WTC11 (cell line): ENCODE results near the gene EMX2. TPM values are rescaled to one million over a fixed set of nuclear protein-coding genes. Genes with fewer than 3 reads are reported as not detected.

ENCODE experiments used
- ATAC-seq: fragments of 200-7000 bp; cut with Tn5 transposase; 2 replicates; pipeline ENCODE4 v1.10.0; 2021; ENCODE audit warnings: mild to moderate bottlenecking, moderate library complexity
- CTCF ChIA-PET: fragments of 300-600 bp; sonication (Branson Sonifier 250); formaldehyde crosslinking; loops from one replicate; lab custom pipeline; 2021; ENCODE audit warnings: antibody characterized with exemption; lab: Charles Lee
- POLR2A ChIA-PET: fragments of 350-600 bp; sonication (Branson Sonifier 250); formaldehyde crosslinking; loops from one replicate; lab custom pipeline; 2021; ENCODE audit warnings: antibody characterized with exemption; lab: Charles Lee
- DNase-seq: peaks from one replicate; pipeline ENCODE4 v3.0.0; 2021; ENCODE audit warnings: low spot score
- H3K27ac Mint-ChIP-seq: 2 replicates; pipeline ENCODE4 v1.8.0; 2021; ENCODE audit warnings: mixed read lengths
- H3K27me3 Mint-ChIP-seq: 2 replicates; pipeline ENCODE4 v1.8.0; 2021; ENCODE audit warnings: low read depth, mild to moderate bottlenecking, moderate library complexity, mixed read lengths
- H3K36me3 Mint-ChIP-seq: 2 replicates; pipeline ENCODE4 v1.8.0; 2021; ENCODE audit warnings: mixed read lengths
- H3K4me1 Mint-ChIP-seq: 2 replicates; pipeline ENCODE4 v1.8.0; 2022; ENCODE audit warnings: mixed read lengths
- H3K4me3 Mint-ChIP-seq: 2 replicates; pipeline ENCODE4 v1.8.0; 2021; ENCODE audit warnings: mild to moderate bottlenecking, moderate library complexity, mixed read lengths
- H3K9me3 Mint-ChIP-seq: 2 replicates; pipeline ENCODE4 v1.8.0; 2021; ENCODE audit warnings: mixed read lengths
- ATF1 ChIP-seq: sonication (generic); formaldehyde crosslinking; IDR thresholded peaks from 2 replicates; pipeline ENCODE4 v1.8.1; 2023; ENCODE audit warnings: mild to moderate bottlenecking, moderate library complexity, missing genetic modification reagents
- EMX1 ChIP-seq: fragments of 250-450 bp; sonication (Bioruptor Pico); IDR thresholded peaks from 2 replicates; pipeline ENCODE4 v1.8.0; 2021; ENCODE audit warnings: mild to moderate bottlenecking
- ESRRA ChIP-seq: sonication (generic); formaldehyde crosslinking; IDR thresholded peaks from 2 replicates; pipeline ENCODE4 v1.8.1; 2022; ENCODE audit warnings: mild to moderate bottlenecking, missing genetic modification reagents, borderline replicate concordance
- FOXK1 ChIP-seq: sonication (generic); formaldehyde crosslinking; IDR thresholded peaks from 2 replicates; pipeline ENCODE4 v1.8.0; 2022; ENCODE audit warnings: mild to moderate bottlenecking, moderate library complexity, missing genetic modification reagents
- HMGA2 ChIP-seq: fragments of 250-450 bp; sonication (Bioruptor Pico); IDR thresholded peaks from 2 replicates; pipeline ENCODE4 v1.4.0; 2021; ENCODE audit warnings: mild to moderate bottlenecking, moderate library complexity
- NFYB ChIP-seq: sonication (generic); formaldehyde crosslinking; conservative IDR thresholded peaks from 2 replicates; pipeline ENCODE4 v1.8.0; 2022; ENCODE audit warnings: low read depth, missing genetic modification reagents
- PRRX2 ChIP-seq: fragments of 250-450 bp; sonication (Bioruptor Pico); IDR thresholded peaks from 2 replicates; pipeline ENCODE4 v1.8.0; 2021; ENCODE audit warnings: mild to moderate bottlenecking
- SP1 ChIP-seq: sonication (generic); formaldehyde crosslinking; conservative IDR thresholded peaks from 2 replicates; pipeline ENCODE4 v1.8.1; 2022; ENCODE audit warnings: missing genetic modification reagents
- ZNF219 ChIP-seq: sonication (generic); formaldehyde crosslinking; IDR thresholded peaks from 2 replicates; pipeline ENCODE4 v1.8.0; 2023; ENCODE audit warnings: missing genetic modification reagents, mild to moderate bottlenecking, borderline replicate concordance
- ZNF263 ChIP-seq: sonication (generic); formaldehyde crosslinking; IDR thresholded peaks from 2 replicates; pipeline ENCODE4 v1.8.1; 2022; ENCODE audit warnings: low read depth, mild to moderate bottlenecking, moderate library complexity, missing genetic modification reagents
- ZNF317 ChIP-seq: sonication (generic); formaldehyde crosslinking; IDR thresholded peaks from 2 replicates; pipeline ENCODE4 v1.8.1; 2023; ENCODE audit warnings: low read depth, mild to moderate bottlenecking, moderate library complexity, missing genetic modification reagents, borderline replicate concordance
- ZNF423 ChIP-seq: fragments of 250-450 bp; sonication (Bioruptor Pico); IDR thresholded peaks from 2 replicates; pipeline ENCODE4 v2.1.2; 2022; ENCODE audit warnings: mild to moderate bottlenecking, moderate library complexity
- total RNA-seq: library from RNA; stranded (reverse); gene quantifications from 3 replicates; pipeline ENCODE4 v1.2.3, GENCODE V29; 2021
- TF ChIP-seq, protein P1 (sequence below): sonication (generic); formaldehyde crosslinking; IDR thresholded peaks from 2 replicates; pipeline ENCODE4 v1.8.0; 2022; ENCODE audit warnings: missing genetic modification reagents
- TF ChIP-seq, protein P2 (sequence below): fragments of 250-450 bp; sonication (Bioruptor Pico); IDR thresholded peaks from 2 replicates; pipeline ENCODE4 v1.9.0; 2021; ENCODE audit warnings: mild to moderate bottlenecking
- TF ChIP-seq, protein P3 (sequence below): sonication (generic); formaldehyde crosslinking; IDR thresholded peaks from 2 replicates; pipeline ENCODE4 v1.8.0; 2022; ENCODE audit warnings: mild to moderate bottlenecking, missing genetic modification reagents
- TF ChIP-seq, protein P4 (sequence below): sonication (generic); formaldehyde crosslinking; conservative IDR thresholded peaks from 2 replicates; pipeline ENCODE4 v1.8.1; 2022; ENCODE audit warnings: mild to moderate bottlenecking, missing genetic modification reagents
- TF ChIP-seq, protein P5 (sequence below): sonication (generic); formaldehyde crosslinking; IDR thresholded peaks from 2 replicates; pipeline ENCODE4 v1.8.1; 2022; ENCODE audit warnings: missing genetic modification reagents, borderline replicate concordance

Gene EMX2
- total RNA-seq, 1 experiment from 2014 or later, result not detected

DNA sequence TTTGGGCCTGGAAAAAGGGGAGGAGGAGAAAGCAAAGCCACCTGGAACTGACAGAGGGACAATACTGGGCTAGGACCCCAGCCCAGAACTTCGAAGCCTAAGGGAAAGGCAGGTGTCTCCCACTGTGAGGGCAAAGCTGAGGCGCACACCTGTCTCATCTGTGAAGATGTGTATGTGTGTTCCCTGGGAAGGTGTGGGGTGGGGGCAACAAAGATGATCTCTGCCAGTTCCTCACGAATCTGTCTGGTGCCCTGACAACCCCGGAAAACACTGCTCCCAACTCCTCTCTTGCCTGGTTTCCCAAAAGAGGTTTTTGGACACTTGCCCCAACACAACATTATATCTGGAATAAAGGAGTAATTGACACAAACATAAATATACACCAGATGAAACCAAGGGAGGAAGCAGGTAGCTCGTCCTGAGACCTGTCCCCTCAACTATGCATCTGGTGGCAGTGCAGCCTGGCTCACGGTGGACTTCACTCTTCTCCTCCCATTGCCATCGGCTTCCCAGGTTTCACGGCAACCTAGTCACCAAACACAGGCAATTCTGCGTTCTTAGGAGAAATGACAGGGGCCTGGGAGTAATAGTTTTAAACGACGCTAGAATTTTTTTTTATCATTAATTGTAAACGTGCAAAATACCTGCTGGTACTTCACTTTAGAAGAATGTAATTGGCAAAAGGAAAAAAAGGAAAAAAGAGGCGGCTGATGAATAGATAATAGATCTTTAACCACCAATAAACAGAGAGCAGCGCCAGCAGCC is 1.7 kb upstream of the EMX2 start:
- ATAC-seq, result no peak
- no peaks in the 10 kb centered on the region for H3K9me3 Mint-ChIP-seq
- H3K27ac Mint-ChIP-seq, result no peak overlapping the region
- H3K4me1 Mint-ChIP-seq, result peaks cover 25% of the 10 kb centered on the region
- no peaks in the 10 kb centered on the region for H3K36me3 Mint-ChIP-seq
- no peak for TF ChIP-seq ATF1 (CRISPR knock-in tag)
- no peak for DNase-seq
- ChIA-PET CTCF (interaction anchor here (0.8 to 2.7 kb wide), 3 partner anchors 44 to 718 kb away, joined by 3 to 16 read pairs (median 5); no protein-coding TSS in a partner anchor), POLR2A (no interaction called here)
- peak overlapping the region; percentile 73 for H3K4me3 Mint-ChIP-seq
- H3K27me3 Mint-ChIP-seq, result peaks cover 99% of the 10 kb centered on the region

DNA sequence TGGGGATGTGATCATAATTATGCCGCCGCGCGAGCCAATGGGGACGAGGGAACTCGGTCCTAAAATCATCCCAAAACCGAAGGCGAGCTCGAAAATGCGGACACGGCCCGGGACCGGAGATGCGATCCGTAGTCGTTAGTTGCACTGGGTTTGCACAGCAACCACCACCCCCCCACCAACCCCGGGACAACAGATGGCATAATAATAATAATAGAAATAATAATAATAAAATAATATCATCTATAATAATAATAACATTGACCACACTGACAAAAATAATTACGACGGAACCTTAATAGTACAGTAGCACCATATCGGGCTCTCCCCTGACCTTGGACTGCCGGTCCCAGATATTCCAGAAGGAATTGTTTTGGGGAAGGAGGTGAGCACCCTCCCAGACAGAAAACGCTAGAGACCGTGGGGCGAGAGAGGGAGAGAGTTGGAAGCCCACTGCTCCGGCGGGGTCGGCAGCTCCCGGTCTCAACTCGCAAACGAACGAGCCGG is 1.1 kb upstream of the EMX2 start:
- Mint-ChIP-seq H3K36me3 (no peaks in the 10 kb centered on the region), H3K27ac (no peak overlapping the region), H3K27me3 (peaks cover 99% of the 10 kb centered on the region), H3K4me1 (peaks cover 30% of the 10 kb centered on the region), H3K9me3 (no peaks in the 10 kb centered on the region), H3K4me3 (peak overlapping the region; percentile 73)
- ChIA-PET CTCF (interaction anchor here (0.8 to 2.7 kb wide), 4 partner anchors 45 to 717 kb away, joined by 3 to 16 read pairs (median 7); no protein-coding TSS in a partner anchor), POLR2A (no interaction called here)
- peak; percentile 68 for DNase-seq
- no peak for ATAC-seq
- TF ChIP-seq HMGA2 (CRISPR knock-in tag) (peak; percentile 42; the same call in 1 of the 2 replicates), ZNF219 (no peak)
- TF ChIP-seq, protein P1, sequence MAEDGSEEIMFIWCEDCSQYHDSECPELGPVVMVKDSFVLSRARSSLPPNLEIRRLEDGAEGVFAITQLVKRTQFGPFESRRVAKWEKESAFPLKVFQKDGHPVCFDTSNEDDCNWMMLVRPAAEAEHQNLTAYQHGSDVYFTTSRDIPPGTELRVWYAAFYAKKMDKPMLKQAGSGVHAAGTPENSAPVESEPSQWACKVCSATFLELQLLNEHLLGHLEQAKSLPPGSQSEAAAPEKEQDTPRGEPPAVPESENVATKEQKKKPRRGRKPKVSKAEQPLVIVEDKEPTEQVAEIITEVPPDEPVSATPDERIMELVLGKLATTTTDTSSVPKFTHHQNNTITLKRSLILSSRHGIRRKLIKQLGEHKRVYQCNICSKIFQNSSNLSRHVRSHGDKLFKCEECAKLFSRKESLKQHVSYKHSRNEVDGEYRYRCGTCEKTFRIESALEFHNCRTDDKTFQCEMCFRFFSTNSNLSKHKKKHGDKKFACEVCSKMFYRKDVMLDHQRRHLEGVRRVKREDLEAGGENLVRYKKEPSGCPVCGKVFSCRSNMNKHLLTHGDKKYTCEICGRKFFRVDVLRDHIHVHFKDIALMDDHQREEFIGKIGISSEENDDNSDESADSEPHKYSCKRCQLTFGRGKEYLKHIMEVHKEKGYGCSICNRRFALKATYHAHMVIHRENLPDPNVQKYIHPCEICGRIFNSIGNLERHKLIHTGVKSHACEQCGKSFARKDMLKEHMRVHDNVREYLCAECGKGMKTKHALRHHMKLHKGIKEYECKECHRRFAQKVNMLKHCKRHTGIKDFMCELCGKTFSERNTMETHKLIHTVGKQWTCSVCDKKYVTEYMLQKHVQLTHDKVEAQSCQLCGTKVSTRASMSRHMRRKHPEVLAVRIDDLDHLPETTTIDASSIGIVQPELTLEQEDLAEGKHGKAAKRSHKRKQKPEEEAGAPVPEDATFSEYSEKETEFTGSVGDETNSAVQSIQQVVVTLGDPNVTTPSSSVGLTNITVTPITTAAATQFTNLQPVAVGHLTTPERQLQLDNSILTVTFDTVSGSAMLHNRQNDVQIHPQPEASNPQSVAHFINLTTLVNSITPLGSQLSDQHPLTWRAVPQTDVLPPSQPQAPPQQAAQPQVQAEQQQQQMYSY (CRISPR knock-in tag), result peak; percentile 96
- TF ChIP-seq, protein P2, sequence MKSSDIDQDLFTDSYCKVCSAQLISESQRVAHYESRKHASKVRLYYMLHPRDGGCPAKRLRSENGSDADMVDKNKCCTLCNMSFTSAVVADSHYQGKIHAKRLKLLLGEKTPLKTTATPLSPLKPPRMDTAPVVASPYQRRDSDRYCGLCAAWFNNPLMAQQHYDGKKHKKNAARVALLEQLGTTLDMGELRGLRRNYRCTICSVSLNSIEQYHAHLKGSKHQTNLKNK (CRISPR knock-in tag), result no peak

DNA sequence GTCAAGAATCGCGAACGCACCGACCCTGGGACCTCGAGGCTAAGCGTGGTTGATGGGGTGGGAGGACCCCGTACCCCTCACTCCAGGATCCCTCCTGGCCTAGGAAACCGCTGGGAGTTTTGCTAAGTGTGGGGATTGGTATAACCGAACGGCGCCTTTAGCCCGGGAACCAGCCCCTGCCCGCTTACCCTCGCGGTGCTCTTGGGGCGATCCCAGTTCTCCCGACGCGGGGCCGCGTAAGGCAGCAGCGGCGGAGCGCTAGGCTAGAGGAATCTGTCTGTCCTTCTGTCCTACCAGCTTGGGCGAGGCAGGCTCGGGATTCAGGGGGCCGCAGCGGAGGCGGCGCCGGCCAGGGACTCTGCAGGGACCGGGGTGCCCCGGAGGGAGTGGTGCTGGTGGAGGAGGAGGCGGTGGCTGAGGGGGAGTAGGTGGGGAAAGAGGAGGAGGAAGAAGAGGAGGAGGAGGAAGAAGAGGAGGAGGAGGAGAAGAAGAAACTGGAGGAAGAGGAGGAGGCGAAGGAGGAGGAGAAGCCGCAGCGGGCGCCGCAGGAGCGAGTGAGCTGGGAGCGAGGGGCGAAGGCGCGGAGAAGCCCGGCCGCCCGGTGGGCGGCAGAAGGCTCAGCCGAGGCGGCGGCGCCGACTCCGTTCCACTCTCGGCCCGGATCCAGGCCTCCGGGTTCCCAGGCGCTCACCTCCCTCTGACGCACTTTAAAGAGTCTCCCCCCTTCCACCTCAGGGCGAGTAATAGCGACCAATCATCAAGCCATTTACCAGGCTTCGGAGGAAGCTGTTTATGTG is 439 bp upstream of the EMX2 start:
- ATAC-seq (peak; percentile 42), DNase-seq (peak; percentile 86)
- peak overlapping the region; percentile 73 for H3K4me3 Mint-ChIP-seq
- H3K9me3 Mint-ChIP-seq, result no peaks in the 10 kb centered on the region
- CTCF ChIA-PET, result interaction anchor here (0.8 to 2.7 kb wide), 4 partner anchors 45 to 717 kb away, joined by 3 to 16 read pairs (median 7); no protein-coding TSS in a partner anchor
- no peaks in the 10 kb centered on the region for H3K36me3 Mint-ChIP-seq
- H3K27me3 Mint-ChIP-seq, result peaks cover 99% of the 10 kb centered on the region
- POLR2A ChIA-PET, result no interaction called here
- H3K27ac Mint-ChIP-seq, result no peak overlapping the region
- H3K4me1 Mint-ChIP-seq, result peaks cover 37% of the 10 kb centered on the region
- TF ChIP-seq FOXK1 (CRISPR knock-in tag) (0 out of 2 replicates have a peak, but pooled peaks have one; percentile 20), SP1 (CRISPR knock-in tag) (0 out of 2 replicates have a peak, but pooled peaks have one; percentile 28), ESRRA (no peak), NFYB (CRISPR knock-in tag) (no peak), EMX1 (CRISPR knock-in tag) (no peak), PRRX2 (no peak), ZNF423 (CRISPR knock-in tag) (no peak), ZNF263 (no peak; the same call in none of the 2 replicates), ZNF317 (CRISPR knock-in tag) (no peak)
- TF ChIP-seq, protein P1 (CRISPR knock-in tag), result peak; percentile 98
- TF ChIP-seq, protein P3, sequence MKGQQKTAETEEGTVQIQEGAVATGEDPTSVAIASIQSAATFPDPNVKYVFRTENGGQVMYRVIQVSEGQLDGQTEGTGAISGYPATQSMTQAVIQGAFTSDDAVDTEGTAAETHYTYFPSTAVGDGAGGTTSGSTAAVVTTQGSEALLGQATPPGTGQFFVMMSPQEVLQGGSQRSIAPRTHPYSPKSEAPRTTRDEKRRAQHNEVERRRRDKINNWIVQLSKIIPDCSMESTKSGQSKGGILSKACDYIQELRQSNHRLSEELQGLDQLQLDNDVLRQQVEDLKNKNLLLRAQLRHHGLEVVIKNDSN (CRISPR knock-in tag), result no peak
- TF ChIP-seq, protein P4, sequence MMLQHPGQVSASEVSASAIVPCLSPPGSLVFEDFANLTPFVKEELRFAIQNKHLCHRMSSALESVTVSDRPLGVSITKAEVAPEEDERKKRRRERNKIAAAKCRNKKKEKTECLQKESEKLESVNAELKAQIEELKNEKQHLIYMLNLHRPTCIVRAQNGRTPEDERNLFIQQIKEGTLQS (CRISPR knock-in tag), result no peak
- TF ChIP-seq, protein P5, sequence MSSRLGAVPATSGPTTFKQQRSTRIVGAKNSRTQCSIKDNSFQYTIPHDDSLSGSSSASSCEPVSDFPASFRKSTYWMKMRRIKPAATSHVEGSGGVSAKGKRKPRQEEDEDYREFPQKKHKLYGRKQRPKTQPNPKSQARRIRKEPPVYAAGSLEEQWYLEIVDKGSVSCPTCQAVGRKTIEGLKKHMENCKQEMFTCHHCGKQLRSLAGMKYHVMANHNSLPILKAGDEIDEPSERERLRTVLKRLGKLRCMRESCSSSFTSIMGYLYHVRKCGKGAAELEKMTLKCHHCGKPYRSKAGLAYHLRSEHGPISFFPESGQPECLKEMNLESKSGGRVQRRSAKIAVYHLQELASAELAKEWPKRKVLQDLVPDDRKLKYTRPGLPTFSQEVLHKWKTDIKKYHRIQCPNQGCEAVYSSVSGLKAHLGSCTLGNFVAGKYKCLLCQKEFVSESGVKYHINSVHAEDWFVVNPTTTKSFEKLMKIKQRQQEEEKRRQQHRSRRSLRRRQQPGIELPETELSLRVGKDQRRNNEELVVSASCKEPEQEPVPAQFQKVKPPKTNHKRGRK (CRISPR knock-in tag), result 0 out of 2 replicates have a peak, but pooled peaks have one; percentile 27
